A549 (cell line): ENCODE results near the gene AKIRIN2. TPM values are rescaled to one million over a fixed set of nuclear protein-coding genes. Genes with fewer than 3 reads are reported as not detected.

ENCODE experiments used
- ATAC-seq, 2 experiments: fragments of 200-7000 bp in 1 of 2; fragments of >200 bp in 1 of 2; cut with Nextera tagmentation in 1 of 2; cut with Tn5 transposase in 1 of 2; 3 replicates each; pipeline versions ENCODE4 v1.8.0 to v1.9.1; 2018 to 2020; ENCODE audit warnings: mild to moderate bottlenecking in 1 of 2, moderate library complexity in 1 of 2
- CTCF ChIA-PET: fragments of 300-600 bp; sonication (Branson Sonifier 250); formaldehyde crosslinking; extraction: SDS; loops from one replicate; lab custom pipeline; 2021; ENCODE audit warnings: antibody characterized with exemption, inconsistent platforms; lab: Yijun Ruan, JAX
- POLR2A ChIA-PET: fragments of 350-600 bp; formaldehyde crosslinking; extraction: SDS; loops from one replicate; lab custom pipeline; 2021; ENCODE audit warnings: antibody characterized with exemption, inconsistent platforms; lab: Yijun Ruan, JAX
- DNase-seq, 2 experiments: peaks; one replicate each; pipeline versions ENCODE4 v3.0.0 to v3.0.0-alpha.2; 2011 to 2016; ENCODE audit warnings: low read depth in 1 of 2, low spot score in 1 of 2
- FAIRE-seq: peaks from 2 replicates; lab custom pipeline; 2011; peaks lifted over from hg19 to GRCh38; lab: Jason Lieb, UNC
- H3K27ac ChIP-seq, 2 experiments: fragments of >200 bp; sonication (Bioruptor Twin); formaldehyde crosslinking; 3 replicates each; pipeline ENCODE4 v1.5.1; 2016 to 2017
- H3K4me1 ChIP-seq: fragments of >200 bp; sonication (Bioruptor Twin); formaldehyde crosslinking; 3 replicates; pipeline ENCODE4 v1.6.1; 2016
- H3K4me2 ChIP-seq: fragments of >200 bp; sonication (Bioruptor Twin); formaldehyde crosslinking; 3 replicates; pipeline ENCODE4 v1.6.1; 2016
- H3K4me3 ChIP-seq: fragments of >200 bp; sonication (Bioruptor Twin); formaldehyde crosslinking; 3 replicates; pipeline ENCODE4 v1.5.1; 2016
- H3K9me3 ChIP-seq: fragments of >200 bp; sonication (Bioruptor Twin); formaldehyde crosslinking; 3 replicates; pipeline ENCODE4 v1.6.1; 2016
- BHLHE40 ChIP-seq: IDR thresholded peaks from 2 replicates; pipeline ENCODE4 v1.6.1; 2012; ENCODE audit warnings: low read depth, low read length, inconsistent platforms
- CBX8 ChIP-seq: fragments of 200-600 bp; sonication (generic); IDR thresholded peaks from 2 replicates; pipeline ENCODE4 v1.6.1; 2016
- CEBPB ChIP-seq, 2 experiments: fragments of >200 bp in 1 of 2; sonication (Bioruptor Twin) in 1 of 2; formaldehyde crosslinking in 1 of 2; IDR thresholded peaks; 2 replicates each; pipeline ENCODE4 v1.6.1; 2012 to 2016
- CHD4 ChIP-seq: fragments of 200-600 bp; sonication (generic); IDR thresholded peaks from 2 replicates; pipeline ENCODE4 v1.6.1; 2016; ENCODE audit warnings: antibody characterized with exemption, mild to moderate bottlenecking, borderline replicate concordance
- FOSB ChIP-seq: fragments of 250-450 bp; sonication (Bioruptor Pico); IDR thresholded peaks from 2 replicates; pipeline ENCODE4 v1.5.0; 2020; ENCODE audit warnings: mild to moderate bottlenecking, moderate library complexity
- FOSL2 ChIP-seq, 2 experiments: fragments of 450-650 bp in 1 of 2; fragments of >200 bp in 1 of 2; sonication (Bioruptor Twin) in 1 of 2; formaldehyde crosslinking; IDR thresholded peaks; 2 replicates each; pipeline versions ENCODE4 v1.5.0 to v1.6.1; 2016 to 2020; ENCODE audit warnings: mild to moderate bottlenecking in 1 of 2, moderate library complexity in 1 of 2
- FOXS1 ChIP-seq: fragments of 250-450 bp; sonication (Bioruptor Pico); IDR thresholded peaks from 2 replicates; pipeline ENCODE4 v1.5.0; 2020; ENCODE audit warnings: mild to moderate bottlenecking, moderate library complexity
- HOXA7 ChIP-seq: fragments of 250-450 bp; sonication (Bioruptor Pico); IDR thresholded peaks from 2 replicates; pipeline ENCODE4 v1.5.0; 2020; ENCODE audit warnings: mild to moderate bottlenecking, moderate library complexity
- KDM5A ChIP-seq: fragments of 200-600 bp; sonication (generic); IDR thresholded peaks from 2 replicates; pipeline ENCODE4 v1.6.1; 2016; ENCODE audit warnings: antibody characterized with exemption, mild to moderate bottlenecking
- MAFK ChIP-seq: fragments of 450-650 bp; IDR thresholded peaks from 2 replicates; pipeline ENCODE4 v1.6.1; 2014; ENCODE audit not compliant: partially characterized antibody
- MAZ ChIP-seq: fragments of 150-350 bp; IDR thresholded peaks from 2 replicates; pipeline ENCODE4 v1.6.1; 2014; ENCODE audit warnings: antibody characterized with exemption, low read depth, low read length, borderline replicate concordance
- NFE2L2 ChIP-seq: fragments of 150-350 bp; conservative IDR thresholded peaks from 2 replicates; pipeline ENCODE4 v1.6.1; 2014; ENCODE audit warnings: low read length
- NPAS2 ChIP-seq: fragments of 250-450 bp; sonication (Bioruptor Pico); IDR thresholded peaks from 2 replicates; pipeline ENCODE4 v1.8.0; 2022; ENCODE audit warnings: mild to moderate bottlenecking, moderate library complexity, borderline replicate concordance
- PHF8 ChIP-seq: fragments of 200-600 bp; sonication (generic); IDR thresholded peaks from 2 replicates; pipeline ENCODE4 v1.6.1; 2016; ENCODE audit warnings: low read depth, mild to moderate bottlenecking, antibody characterized with exemption, moderate library complexity, borderline replicate concordance
- ZC3H11A ChIP-seq: fragments of 450-650 bp; IDR thresholded peaks from 2 replicates; pipeline ENCODE4 v1.6.1; 2014; ENCODE audit warnings: antibody characterized with exemption, mild to moderate bottlenecking
- WGBS: methylation state at CpG from one replicate; pipeline ENCODE4 v1.1.6; 2017; ENCODE audit errors: missing lambda C conversion rate; 5-methylcytosine and 5-hydroxymethylcytosine counted together
- polyA plus RNA-seq, 4 experiments: library from polyadenylated mRNA; depleted of rRNA in 3 of 4; stranded (reverse); fragments of >200 nt; fragmentation: RNase III in 1 of 4; extraction: RNeasy Plus Mini Kit Qiagen cat#74134 plus additional on column Dnase treatment in 1 of 4; gene quantifications; 2 replicates in 3 of 4; 3 replicates in 1 of 4; pipeline ENCODE4 v1.2.3, GENCODE V29; 2011 to 2017
- TF ChIP-seq, protein P1 (sequence below): fragments of 200-600 bp; sonication (generic); IDR thresholded peaks from 2 replicates; pipeline ENCODE4 v1.6.1; 2016; ENCODE audit warnings: antibody characterized with exemption, mild to moderate bottlenecking, moderate library complexity
- TF ChIP-seq, protein P2 (sequence below): fragments of >200 bp; sonication (Bioruptor Twin); formaldehyde crosslinking; IDR thresholded peaks from 2 replicates; pipeline ENCODE4 v1.6.1; 2016
- TF ChIP-seq, protein P3 (sequence below): IDR thresholded peaks from 2 replicates; pipeline ENCODE4 v1.6.1; 2012
- TF ChIP-seq, protein P4 (sequence below): fragments of 150-350 bp; IDR thresholded peaks from 2 replicates; pipeline ENCODE4 v1.6.1; 2014; ENCODE audit warnings: low read depth, mild to moderate bottlenecking, low read length

Gene AKIRIN2
- polyA plus RNA-seq, 2 of the 4 experiments (the other 2 are of a cell fraction): 23.7 to 40.1 TPM

DNA sequence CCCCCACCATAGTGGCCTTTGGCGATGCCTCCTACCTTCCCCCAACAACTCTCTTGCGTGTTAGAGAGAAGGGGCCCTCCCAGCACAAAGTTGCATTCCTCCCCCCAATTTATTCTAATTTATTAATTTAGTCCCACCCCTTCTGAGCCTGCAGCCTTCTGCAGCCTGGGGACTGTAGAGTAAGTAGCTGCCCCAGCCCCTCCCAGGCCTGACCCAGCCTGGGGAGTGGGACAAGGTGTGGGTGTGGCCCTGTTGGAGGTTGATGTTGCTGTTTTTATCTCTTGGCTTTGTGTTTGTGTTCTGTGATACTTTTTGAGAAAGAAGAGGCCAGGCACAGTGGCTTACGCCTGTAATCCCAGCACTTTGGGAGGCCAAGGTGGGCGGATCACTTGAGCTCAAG is 62.7 kb downstream of the AKIRIN2 start:
- ChIA-PET CTCF (interaction anchor here (0.6 kb wide), 1 partner anchor 1050 kb away, joined by 4 read pairs; no protein-coding TSS in a partner anchor), POLR2A (no interaction called here)
- Histone ChIP-seq H3K4me2 (no peak overlapping the region), H3K27ac (no peak overlapping the region), H3K9me3 (no peaks in the 10 kb centered on the region), H3K4me3 (no peak overlapping the region), H3K4me1 (no peaks in the 10 kb centered on the region)
- ATAC-seq (no peak), FAIRE-seq (no peak), DNase-seq (no peak)
- WGBS: 94% methylated on average over 4 of the region's 4 CpGs
- no peak for TF ChIP-seq CEBPB (IDR thresholded peaks at IDR 0.05)
- no peak for TF ChIP-seq FOSL2 (IDR thresholded peaks at IDR 0.05)
- no peak for TF ChIP-seq FOSL2 (CRISPR knock-in tag; IDR thresholded peaks at IDR 0.05)
- TF ChIP-seq, protein P1, sequence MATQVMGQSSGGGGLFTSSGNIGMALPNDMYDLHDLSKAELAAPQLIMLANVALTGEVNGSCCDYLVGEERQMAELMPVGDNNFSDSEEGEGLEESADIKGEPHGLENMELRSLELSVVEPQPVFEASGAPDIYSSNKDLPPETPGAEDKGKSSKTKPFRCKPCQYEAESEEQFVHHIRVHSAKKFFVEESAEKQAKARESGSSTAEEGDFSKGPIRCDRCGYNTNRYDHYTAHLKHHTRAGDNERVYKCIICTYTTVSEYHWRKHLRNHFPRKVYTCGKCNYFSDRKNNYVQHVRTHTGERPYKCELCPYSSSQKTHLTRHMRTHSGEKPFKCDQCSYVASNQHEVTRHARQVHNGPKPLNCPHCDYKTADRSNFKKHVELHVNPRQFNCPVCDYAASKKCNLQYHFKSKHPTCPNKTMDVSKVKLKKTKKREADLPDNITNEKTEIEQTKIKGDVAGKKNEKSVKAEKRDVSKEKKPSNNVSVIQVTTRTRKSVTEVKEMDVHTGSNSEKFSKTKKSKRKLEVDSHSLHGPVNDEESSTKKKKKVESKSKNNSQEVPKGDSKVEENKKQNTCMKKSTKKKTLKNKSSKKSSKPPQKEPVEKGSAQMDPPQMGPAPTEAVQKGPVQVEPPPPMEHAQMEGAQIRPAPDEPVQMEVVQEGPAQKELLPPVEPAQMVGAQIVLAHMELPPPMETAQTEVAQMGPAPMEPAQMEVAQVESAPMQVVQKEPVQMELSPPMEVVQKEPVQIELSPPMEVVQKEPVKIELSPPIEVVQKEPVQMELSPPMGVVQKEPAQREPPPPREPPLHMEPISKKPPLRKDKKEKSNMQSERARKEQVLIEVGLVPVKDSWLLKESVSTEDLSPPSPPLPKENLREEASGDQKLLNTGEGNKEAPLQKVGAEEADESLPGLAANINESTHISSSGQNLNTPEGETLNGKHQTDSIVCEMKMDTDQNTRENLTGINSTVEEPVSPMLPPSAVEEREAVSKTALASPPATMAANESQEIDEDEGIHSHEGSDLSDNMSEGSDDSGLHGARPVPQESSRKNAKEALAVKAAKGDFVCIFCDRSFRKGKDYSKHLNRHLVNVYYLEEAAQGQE: no peak
- TF ChIP-seq NPAS2: no peak
- no peak for TF ChIP-seq CHD4
- TF ChIP-seq, protein P2, sequence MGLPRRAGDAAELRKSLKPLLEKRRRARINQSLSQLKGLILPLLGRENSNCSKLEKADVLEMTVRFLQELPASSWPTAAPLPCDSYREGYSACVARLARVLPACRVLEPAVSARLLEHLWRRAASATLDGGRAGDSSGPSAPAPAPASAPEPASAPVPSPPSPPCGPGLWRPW: no peak
- no peak for TF ChIP-seq CBX8
- TF ChIP-seq KDM5A: no peak
- no peak for TF ChIP-seq HOXA7 (CRISPR knock-in tag)
- no peak for TF ChIP-seq FOXS1 (CRISPR knock-in tag)

DNA sequence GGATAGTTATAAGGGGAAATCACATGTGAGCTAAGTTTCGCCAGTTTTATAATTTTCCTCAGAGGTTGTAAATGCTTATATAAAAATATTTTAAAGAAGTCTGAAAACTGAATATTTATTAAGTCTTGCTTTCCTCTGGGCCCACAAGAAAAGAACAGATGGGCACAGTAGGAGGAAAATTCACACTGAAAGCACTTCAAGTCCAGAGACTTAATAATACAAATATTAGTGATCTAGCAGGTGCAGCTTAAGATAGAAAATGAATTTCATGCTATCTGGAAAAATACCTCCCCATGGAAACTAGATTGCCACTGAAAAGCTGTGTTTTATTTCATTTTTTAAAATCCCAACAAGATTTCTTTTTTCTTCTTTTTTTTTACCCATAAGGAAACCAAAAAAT is 64.9 kb downstream of the AKIRIN2 start:
- no peak for ATAC-seq
- DNase-seq: no peak
- FAIRE-seq: no peak
- H3K27ac ChIP-seq: no peak overlapping the region
- ChIA-PET POLR2A (no interaction called here), CTCF (no interaction called here)
- H3K4me2 ChIP-seq: no peak overlapping the region
- TF ChIP-seq, protein P3, sequence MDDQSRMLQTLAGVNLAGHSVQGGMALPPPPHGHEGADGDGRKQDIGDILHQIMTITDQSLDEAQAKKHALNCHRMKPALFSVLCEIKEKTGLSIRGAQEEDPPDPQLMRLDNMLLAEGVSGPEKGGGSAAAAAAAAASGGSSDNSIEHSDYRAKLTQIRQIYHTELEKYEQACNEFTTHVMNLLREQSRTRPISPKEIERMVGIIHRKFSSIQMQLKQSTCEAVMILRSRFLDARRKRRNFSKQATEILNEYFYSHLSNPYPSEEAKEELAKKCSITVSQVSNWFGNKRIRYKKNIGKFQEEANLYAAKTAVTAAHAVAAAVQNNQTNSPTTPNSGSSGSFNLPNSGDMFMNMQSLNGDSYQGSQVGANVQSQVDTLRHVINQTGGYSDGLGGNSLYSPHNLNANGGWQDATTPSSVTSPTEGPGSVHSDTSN: no peak
- TF ChIP-seq MAFK (no peak), BHLHE40 (no peak), NFE2L2 (no peak), CEBPB (IDR thresholded peaks at IDR 0.05) (no peak), MAZ (no peak), ZC3H11A (no peak), PHF8 (no peak), FOSL2 (IDR thresholded peaks at IDR 0.05) (no peak), FOSL2 (CRISPR knock-in tag; IDR thresholded peaks at IDR 0.05) (no peak), FOSB (CRISPR knock-in tag) (no peak)
- TF ChIP-seq, protein P4, sequence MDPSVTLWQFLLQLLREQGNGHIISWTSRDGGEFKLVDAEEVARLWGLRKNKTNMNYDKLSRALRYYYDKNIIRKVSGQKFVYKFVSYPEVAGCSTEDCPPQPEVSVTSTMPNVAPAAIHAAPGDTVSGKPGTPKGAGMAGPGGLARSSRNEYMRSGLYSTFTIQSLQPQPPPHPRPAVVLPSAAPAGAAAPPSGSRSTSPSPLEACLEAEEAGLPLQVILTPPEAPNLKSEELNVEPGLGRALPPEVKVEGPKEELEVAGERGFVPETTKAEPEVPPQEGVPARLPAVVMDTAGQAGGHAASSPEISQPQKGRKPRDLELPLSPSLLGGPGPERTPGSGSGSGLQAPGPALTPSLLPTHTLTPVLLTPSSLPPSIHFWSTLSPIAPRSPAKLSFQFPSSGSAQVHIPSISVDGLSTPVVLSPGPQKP: no peak
- no peak overlapping the region for H3K4me3 ChIP-seq
- no peaks in the 10 kb centered on the region for H3K4me1 ChIP-seq
- no peaks in the 10 kb centered on the region for H3K9me3 ChIP-seq
- 85% methylated on average over 1 of the region's 1 CpG for WGBS
